CD4-positive, alpha-beta T cell treated with Interleukin-10 for 1 hour (primary cell): Measurements from ENCODE around the gene SNRNP27.
"Not testable (repeated sequence)": the region's sequence is repeated elsewhere in the genome, so short reads cannot be mapped to it uniquely, and the experiment has no call there.

Experiments used
- DNase-seq: peaks from one replicate; pipeline ENCODE4 v3.0.0-alpha.2; 2020

The SNRNP27 gene

DNA sequence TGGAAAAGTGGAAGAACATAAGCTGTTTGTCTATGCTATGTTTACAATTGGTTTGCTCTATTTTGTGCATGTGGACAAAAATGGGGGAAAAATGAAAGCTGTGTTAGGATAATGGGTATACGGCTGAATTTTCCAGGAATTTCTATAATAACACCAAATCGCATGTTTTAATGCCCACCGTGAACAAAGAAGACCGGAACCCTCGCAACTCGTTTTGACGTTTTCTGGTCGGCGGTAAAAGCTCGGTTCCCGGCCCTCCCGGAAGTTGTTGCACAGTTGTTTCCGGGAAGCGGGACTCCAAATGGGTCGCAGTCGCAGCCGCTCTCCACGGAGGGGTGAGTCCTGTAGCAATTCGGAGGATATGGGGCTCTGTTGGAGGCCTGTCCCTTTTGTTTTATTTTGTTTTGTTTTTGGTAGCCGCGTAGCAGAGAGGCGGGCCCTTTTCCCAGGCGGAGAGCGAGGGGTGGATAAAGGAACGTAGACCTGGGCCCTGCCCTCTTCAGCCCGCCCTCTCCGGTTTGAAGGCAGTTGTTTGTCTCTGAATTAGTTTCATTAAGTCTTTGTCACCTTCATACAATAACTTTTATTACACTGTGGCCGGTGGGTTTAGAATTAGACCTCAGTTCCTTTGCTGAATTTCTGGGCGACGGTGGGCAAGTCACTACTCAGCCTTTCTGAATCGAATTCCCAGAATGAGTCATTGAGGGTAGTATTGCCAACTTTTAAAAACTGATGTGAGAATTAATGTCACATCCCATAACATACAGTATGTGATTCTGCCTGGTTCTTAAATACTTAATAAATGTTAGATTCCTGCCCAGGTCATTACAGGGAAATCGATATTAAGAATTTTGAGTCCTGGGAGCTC is at the start of gene SNRNP27:
SNRNP27 (plus strand) TSS at position 273 of the 868 bp plus-strand sequence; CDS start at position 302, 29 bp downstream.
- peak; percentile 86 for DNase-seq

DNA sequence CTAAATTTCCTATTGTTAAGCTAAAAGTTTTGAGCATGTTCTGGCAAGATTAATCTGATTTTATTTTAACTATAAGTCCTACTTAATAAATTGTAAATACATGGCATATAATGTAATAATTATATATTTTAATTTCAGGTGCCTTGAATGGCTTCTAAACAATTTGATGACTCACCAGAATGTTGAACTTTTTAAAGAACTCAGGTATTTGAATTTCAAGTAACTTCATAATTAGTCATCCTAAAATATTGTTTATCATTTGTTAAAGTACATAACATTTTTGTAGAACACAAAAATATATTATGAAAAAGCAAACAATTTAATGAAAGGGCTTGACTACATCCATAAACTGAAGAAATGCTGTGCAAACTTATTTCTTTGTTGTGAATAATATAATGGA is 49.8 kb upstream of the SNRNP27 start:
- DNase-seq, result no peak

GRCh38 chr2:69844560-69844959 is 49.2 kb upstream of the SNRNP27 start:
- DNase-seq, result no peak

- no peak for DNase-seq
Measured at GRCh38 chr2:69846182-69847067, 47.3 kb upstream of the SNRNP27 start.

GRCh38 chr2:69847068-69847828 is 46.5 kb upstream of the SNRNP27 start:
- no peak for DNase-seq

DNA sequence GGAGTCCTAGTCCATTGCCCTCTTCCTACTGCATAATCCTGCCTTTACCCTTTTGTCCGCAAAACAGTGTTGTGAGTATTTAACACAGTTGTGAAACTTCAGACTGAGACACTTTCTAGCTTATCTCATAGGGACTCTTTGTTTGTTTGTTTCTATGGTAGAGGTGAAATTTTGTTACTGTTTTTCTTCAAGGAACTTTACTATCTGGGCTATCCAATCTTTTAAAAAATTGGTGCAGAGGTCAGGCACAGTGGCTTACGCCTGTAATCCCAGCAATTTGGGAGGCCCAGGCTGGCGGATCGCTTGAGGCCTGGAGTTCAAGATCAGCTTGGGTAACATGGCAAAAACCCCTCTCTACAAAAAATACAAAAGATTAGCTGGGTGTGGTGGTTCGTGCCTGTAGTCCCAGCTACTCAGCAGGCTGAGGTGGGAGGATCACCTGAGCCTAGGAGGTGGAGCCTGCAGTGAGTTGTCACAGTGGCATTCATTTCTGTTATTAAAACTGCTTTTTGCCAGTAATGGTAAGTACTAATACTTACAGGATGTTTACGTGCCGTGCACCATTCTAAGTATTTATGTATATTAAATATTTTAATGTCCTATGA is 45.5 kb upstream of the SNRNP27 start:
- DNase-seq, result no peak

- DNase-seq, result no peak
Measured at GRCh38 chr2:69858261-69858660, 35.5 kb upstream of the SNRNP27 start.

GRCh38 chr2:69863298-69863697 is 30.5 kb upstream of the SNRNP27 start:
- no peak for DNase-seq

DNA sequence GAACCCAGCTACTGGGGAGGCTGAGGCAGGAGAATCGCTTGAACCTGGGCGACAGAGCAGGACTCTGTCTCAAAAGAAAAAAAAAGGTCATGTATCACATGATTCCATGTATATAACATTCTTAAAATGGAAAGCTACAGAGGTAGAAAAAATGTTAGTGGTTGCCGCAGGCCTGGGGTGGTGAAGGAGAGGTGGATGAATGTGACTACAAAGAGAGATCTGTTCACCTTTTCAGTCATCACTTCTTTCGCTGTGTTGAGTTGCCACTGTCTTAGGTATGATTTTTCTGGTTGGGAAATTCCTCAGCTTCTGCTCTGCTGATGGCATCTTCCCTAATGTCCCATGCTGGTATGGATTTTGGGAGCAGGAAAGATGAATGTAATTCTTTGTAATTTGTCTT is 5.3 kb upstream of the SNRNP27 start:
- DNase-seq, result no peak

DNA sequence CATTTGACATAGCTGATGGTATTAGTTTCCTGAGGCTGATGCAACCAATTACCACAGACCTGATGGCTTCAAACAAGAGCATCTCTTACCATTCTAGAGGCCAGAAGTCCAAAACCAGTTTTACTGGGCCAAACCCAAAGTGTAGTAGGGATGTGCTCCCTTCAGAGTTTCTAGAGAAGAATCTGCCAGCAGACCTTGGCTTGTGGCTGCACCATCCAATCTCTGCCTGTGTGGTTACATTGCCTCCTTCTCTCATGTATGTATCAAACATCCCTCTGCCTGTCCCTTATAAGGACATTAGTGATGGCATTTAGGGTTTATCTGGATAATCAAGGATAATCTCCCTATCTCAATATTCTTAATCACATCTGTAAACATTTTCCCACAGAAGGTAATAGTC is 4.5 kb upstream of the SNRNP27 start:
- DNase-seq, result no peak

- DNase-seq, result no peak
Measured at GRCh38 chr2:69890881-69891280, 2.9 kb upstream of the SNRNP27 start.

DNA sequence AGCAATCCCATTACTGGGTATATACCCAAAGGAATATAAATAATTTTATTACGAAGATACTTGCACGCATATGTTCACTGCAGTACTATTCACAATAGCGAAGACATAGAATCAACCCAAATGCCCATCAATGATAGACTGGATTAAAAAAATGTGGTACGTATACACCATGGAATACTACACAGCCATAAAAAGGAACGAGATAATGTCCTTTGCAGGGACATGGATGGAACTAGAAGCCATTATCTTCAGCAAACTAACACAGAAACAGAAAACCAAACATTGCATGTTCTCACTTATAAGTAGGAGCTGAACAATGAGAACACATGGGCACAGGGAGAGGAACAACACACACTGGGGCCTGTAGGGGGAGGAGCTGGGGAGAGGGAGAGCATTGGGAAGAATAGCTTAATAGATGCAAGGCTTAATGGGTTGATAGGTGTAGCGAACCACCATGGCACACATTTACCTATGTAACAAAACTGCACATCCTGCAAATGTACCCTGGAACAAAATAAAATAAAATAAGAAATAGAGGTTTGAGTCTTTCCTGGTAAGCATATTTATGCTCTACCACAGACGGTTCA is 825 bp upstream of the SNRNP27 start:
- DNase-seq, result not testable (repeated sequence)

GRCh38 chr2:69894737-69895136 is 981 bp downstream of the SNRNP27 start:
- DNase-seq, result not testable (repeated sequence)

DNA sequence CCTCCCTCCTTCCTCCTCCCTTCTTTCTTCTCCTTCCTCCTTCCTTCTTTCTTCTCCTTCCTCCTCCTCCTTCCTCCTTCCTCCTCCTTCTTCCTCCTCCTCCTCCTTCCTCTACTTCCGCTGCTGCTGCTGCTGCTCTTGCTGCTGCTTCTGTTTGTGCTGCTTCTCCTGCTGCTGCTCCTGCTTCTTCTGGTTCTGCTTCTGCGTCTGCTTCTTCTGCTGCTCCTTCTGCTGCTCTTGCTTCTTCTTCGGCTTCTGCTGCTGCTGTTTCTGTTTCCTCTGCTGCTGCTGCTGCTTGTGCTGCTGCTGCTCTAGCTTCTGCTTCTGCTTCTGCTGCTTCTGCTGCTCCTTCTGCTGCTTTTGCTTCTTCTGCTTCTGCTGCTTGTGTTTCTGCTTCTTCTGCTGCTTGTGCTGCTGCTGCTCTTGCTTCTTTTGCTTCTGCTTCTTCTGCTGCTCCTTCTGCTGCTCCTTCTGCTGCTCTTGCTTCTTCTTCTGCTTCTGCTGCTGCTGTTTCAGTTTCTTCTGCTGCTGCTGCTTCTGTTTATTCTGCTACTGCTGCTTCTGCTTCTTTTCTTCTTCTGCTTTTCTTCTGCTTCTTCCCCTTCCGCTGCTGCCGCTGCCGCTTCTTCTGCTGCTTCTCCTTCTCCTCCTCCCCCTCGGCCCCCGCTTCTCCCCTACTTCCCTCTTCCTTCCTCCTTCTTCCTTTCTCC is 8.6 kb downstream of the SNRNP27 start:
- DNase-seq, result peak; percentile 12

DNA sequence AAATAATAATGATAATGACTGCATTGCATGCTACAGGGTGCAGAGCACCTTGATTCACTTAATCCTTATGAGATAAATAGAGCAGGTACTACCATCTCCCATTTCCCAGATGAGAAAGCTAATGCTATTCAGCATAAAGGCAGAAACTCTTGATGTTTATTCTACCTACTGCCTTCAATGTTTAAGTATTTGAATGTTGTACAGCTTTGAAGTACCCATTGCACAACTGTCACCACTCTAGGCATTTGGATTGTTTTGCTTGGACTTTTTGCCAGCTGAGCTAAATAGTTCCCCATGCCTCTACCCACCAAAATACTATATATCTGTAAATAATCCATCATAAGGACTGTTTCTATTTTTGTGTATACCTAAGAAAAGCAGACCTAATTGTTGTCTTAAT is 13.5 kb downstream of the SNRNP27 start:
- no peak for DNase-seq

- peak; percentile 77 for DNase-seq
Measured at GRCh38 chr2:69911985-69912563, 18.3 kb downstream of the SNRNP27 start.

DNA sequence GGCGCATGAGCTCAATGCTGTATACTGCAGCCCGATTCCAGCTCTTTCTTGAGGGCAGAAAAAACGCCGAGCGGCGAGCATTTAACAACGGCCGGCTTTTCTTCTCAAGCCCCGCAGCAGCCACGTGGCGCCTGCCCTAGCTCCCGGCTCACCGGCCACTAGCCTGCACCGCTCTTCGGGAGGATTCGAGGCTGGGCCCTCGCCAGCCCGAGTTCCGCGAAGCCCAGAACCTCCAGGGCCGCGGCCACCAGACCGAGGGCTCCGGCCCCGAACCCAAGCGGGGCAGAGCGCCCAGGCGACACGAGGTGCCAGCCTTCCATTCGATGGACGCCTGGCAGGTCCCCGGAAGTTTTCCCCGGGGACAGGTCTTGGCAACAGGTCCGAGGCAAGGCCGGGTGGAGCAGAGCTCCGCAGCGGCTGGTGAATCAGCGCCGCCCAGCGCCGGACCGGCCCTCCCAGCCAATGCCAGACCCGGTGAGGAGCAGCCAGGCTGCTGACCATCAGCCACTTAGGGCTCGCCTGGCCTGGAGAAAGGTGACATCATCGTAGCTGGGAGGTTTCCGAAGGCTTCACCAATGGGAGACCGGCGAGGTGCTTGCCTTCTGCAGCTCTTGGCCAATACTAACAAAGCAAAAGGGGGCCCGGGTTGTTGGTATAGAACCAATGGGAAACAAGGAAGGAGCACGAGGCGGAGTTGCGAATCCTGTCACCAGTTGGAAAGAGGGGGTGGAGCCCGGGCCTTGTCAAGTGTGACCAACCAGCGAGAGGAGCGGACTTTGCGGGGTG is 20.6 kb downstream of the SNRNP27 start:
- peak; percentile 100 for DNase-seq

- DNase-seq, result no peak
Measured at GRCh38 chr2:69914950-69915945, 21.5 kb downstream of the SNRNP27 start, which contains the start of gene MXD1. Gene MXD1 (plus strand): TSS chr2:69915109. CDS start chr2:69915331, 222 bp downstream.

DNA sequence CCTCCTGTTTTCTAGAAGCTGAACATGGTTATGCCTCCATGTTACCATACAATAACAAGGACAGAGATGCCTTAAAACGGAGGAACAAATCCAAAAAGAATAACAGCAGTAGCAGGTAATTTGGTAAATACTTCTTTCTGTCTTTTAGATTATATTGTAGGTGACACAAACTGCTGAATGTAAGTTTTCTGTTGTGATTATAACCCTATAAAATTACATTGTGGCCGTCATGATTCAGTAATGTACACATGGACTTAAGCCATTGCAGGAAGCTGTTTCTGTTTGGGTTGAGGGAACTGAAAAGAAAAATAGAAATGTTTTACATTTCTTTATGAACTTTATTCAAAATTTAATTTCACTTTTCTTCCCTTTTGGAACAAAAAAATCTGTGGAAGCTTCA is 22.4 kb downstream of the SNRNP27 start:
- DNase-seq, result no peak
